H9 (cell line): ENCODE data around the gene SLC39A10. TPM values are rescaled to one million over a fixed set of nuclear protein-coding genes. Genes with fewer than 3 reads are reported as not detected.

Source experiments
- DNase-seq: peaks from one replicate; pipeline ENCODE4 v3.0.0-alpha.2; 2017
- H2AFZ ChIP-seq: one replicate; pipeline ENCODE4 v1.6.1; 2013; ENCODE audit warnings: mild to moderate bottlenecking, low read length, control low read depth, moderate library complexity
- H2AK5ac ChIP-seq: 2 replicates; pipeline ENCODE4 v1.6.1; 2013; ENCODE audit warnings: low read length, control low read depth, mixed read lengths; ENCODE audit not compliant: insufficient read length
- H2BK120ac ChIP-seq: one replicate; pipeline ENCODE4 v1.6.1; 2013; ENCODE audit warnings: low read depth, mild to moderate bottlenecking, low read length, control low read depth, inconsistent platforms; ENCODE audit not compliant: poor library complexity, severe bottlenecking
- H2BK12ac ChIP-seq: 2 replicates; pipeline ENCODE4 v1.6.1; 2013; ENCODE audit warnings: low read length, control low read depth, mixed read lengths, low read depth; ENCODE audit not compliant: insufficient read length
- H2BK15ac ChIP-seq: 2 replicates; pipeline ENCODE4 v1.6.1; 2013; ENCODE audit warnings: low read depth, low read length, control low read depth
- H2BK20ac ChIP-seq: one replicate; pipeline ENCODE4 v1.6.1; 2013; ENCODE audit warnings: low read depth, mild to moderate bottlenecking, low read length, control low read depth, inconsistent platforms; ENCODE audit not compliant: poor library complexity, severe bottlenecking
- H2BK5ac ChIP-seq: 2 replicates; pipeline ENCODE4 v1.6.1; 2013; ENCODE audit warnings: low read length, control low read depth, mixed read lengths; ENCODE audit not compliant: insufficient read length
- H3K14ac ChIP-seq: 2 replicates; pipeline ENCODE4 v1.6.1; 2013; ENCODE audit warnings: low read length, control low read depth; ENCODE audit not compliant: insufficient read depth
- H3K18ac ChIP-seq: 2 replicates; pipeline ENCODE4 v1.6.1; 2013; ENCODE audit warnings: low read depth, mild to moderate bottlenecking, mixed read lengths, low read length, control low read depth; ENCODE audit not compliant: insufficient read length
- H3K23ac ChIP-seq: 2 replicates; pipeline ENCODE4 v1.6.1; 2013; ENCODE audit warnings: low read length, control low read depth, mixed read lengths, low read depth; ENCODE audit not compliant: insufficient read length
- H3K23me2 ChIP-seq: 2 replicates; pipeline ENCODE4 v1.6.1; 2013; ENCODE audit warnings: low read depth, mild to moderate bottlenecking, mixed read lengths, low read length, control low read depth; ENCODE audit not compliant: insufficient read length, poor library complexity, severe bottlenecking
- H3K27ac ChIP-seq: 2 replicates; pipeline ENCODE4 v1.5.1; 2013; ENCODE audit warnings: low read length, control low read depth, mixed read lengths, low read depth; ENCODE audit not compliant: insufficient read length
- H3K27me3 ChIP-seq: 2 replicates; pipeline ENCODE4 v1.6.1; 2013; ENCODE audit warnings: low read length, control low read depth, inconsistent platforms; ENCODE audit not compliant: insufficient read depth
- H3K4ac ChIP-seq: 2 replicates; pipeline ENCODE4 v1.6.1; 2013; ENCODE audit warnings: low read depth, mild to moderate bottlenecking, control low read depth, inconsistent platforms, low read length, moderate library complexity
- H3K4me1 ChIP-seq: 2 replicates; pipeline ENCODE4 v1.6.1; 2013; ENCODE audit warnings: low read length, control low read depth, inconsistent platforms; ENCODE audit not compliant: insufficient read depth
- H3K4me2 ChIP-seq: 2 replicates; pipeline ENCODE4 v1.6.1; 2013; ENCODE audit warnings: low read length, control low read depth, mixed read lengths; ENCODE audit not compliant: insufficient read length, insufficient read depth
- H3K56ac ChIP-seq: 2 replicates; pipeline ENCODE4 v1.6.1; 2013; ENCODE audit warnings: low read depth, mild to moderate bottlenecking, mixed read lengths, low read length, control low read depth; ENCODE audit not compliant: insufficient read length
- H3K79me1 ChIP-seq: 2 replicates; pipeline ENCODE4 v1.6.1; 2013; ENCODE audit warnings: low read depth, mild to moderate bottlenecking, moderate library complexity, low read length, control low read depth, inconsistent platforms; ENCODE audit not compliant: insufficient read depth, poor library complexity, severe bottlenecking
- H3K79me2 ChIP-seq: 2 replicates; pipeline ENCODE4 v1.6.1; 2013; ENCODE audit warnings: low read length, control low read depth, inconsistent platforms; ENCODE audit not compliant: insufficient read depth
- H3K9ac ChIP-seq: 2 replicates; pipeline ENCODE4 v1.6.1; 2013; ENCODE audit warnings: low read length, control low read depth, mixed read lengths; ENCODE audit not compliant: insufficient read length; ENCODE audit errors: extremely low read depth
- H3K9me3 ChIP-seq: one replicate; pipeline ENCODE4 v1.6.1; 2013; ENCODE audit warnings: low read depth, low read length, inconsistent platforms; ENCODE audit not compliant: control insufficient read depth
- H3T11ph ChIP-seq: one replicate; pipeline ENCODE4 v1.6.1; 2013; ENCODE audit warnings: mild to moderate bottlenecking, low read length, control low read depth, inconsistent platforms
- H4K20me1 ChIP-seq: one replicate; pipeline ENCODE4 v1.6.1; 2013; ENCODE audit not compliant: control insufficient read depth, insufficient read length, insufficient read depth
- H4K5ac ChIP-seq: 2 replicates; pipeline ENCODE4 v1.6.1; 2013; ENCODE audit warnings: low read depth, mild to moderate bottlenecking, mixed read lengths, low read length, control low read depth; ENCODE audit not compliant: insufficient read length
- H4K8ac ChIP-seq: replicated peaks from 2 replicates; pipeline ENCODE4 v1.6.1; 2013; ENCODE audit warnings: low read length, control low read depth, mixed read lengths, low read depth; ENCODE audit not compliant: insufficient read length
- H4K91ac ChIP-seq: 2 replicates; pipeline ENCODE4 v1.6.1; 2013; ENCODE audit warnings: low read depth, mild to moderate bottlenecking, moderate library complexity, mixed read lengths, low read length, control low read depth; ENCODE audit not compliant: insufficient read length
- H3K27ac Mint-ChIP-seq, 3 experiments: 2 replicates in 2 of 3; 3 replicates in 1 of 3; pipeline ENCODE4 v1.8.0; 2020 to 2021; ENCODE audit warnings: mixed read lengths in 3 of 3, mild to moderate bottlenecking in 1 of 3, moderate library complexity in 1 of 3
- H3K27me3 Mint-ChIP-seq: 2 replicates; pipeline ENCODE4 v1.8.0; 2021; ENCODE audit warnings: low read depth, mild to moderate bottlenecking, moderate library complexity, mixed read lengths
- H3K36me3 Mint-ChIP-seq, 3 experiments: 2 replicates in 2 of 3; 3 replicates in 1 of 3; pipeline ENCODE4 v1.8.0; 2020 to 2021; ENCODE audit warnings: low read depth in 3 of 3, mixed read lengths in 3 of 3; ENCODE audit not compliant: insufficient read depth in 1 of 3
- H3K4me1 Mint-ChIP-seq, 2 experiments: 2 replicates each; pipeline ENCODE4 v1.8.0; 2020; ENCODE audit warnings: mixed read lengths in 2 of 2
- H3K4me3 Mint-ChIP-seq, 2 experiments: 2 replicates in 1 of 2; 3 replicates in 1 of 2; pipeline ENCODE4 v1.8.0; 2020 to 2021; ENCODE audit warnings: mild to moderate bottlenecking in 2 of 2, mixed read lengths in 2 of 2, moderate library complexity in 1 of 2
- H3K9me3 Mint-ChIP-seq, 2 experiments: 2 replicates in 1 of 2; 3 replicates in 1 of 2; pipeline ENCODE4 v1.8.0; 2020; ENCODE audit warnings: mild to moderate bottlenecking in 2 of 2, mixed read lengths in 2 of 2, moderate library complexity in 1 of 2
- CTCF ChIP-seq: fragments of 200-600 bp; sonication (generic); conservative IDR thresholded peaks from 3 replicates; pipeline ENCODE4 v1.8.0; 2021; ENCODE audit warnings: antibody characterized with exemption, mild to moderate bottlenecking
- WGBS: extraction: QIAGEN DNeasy Blood & Tissue Kit; methylation state at CpG from one replicate; pipeline ENCODE4 v1.1.7; 2013; ENCODE audit warnings: missing lambda C conversion rate, low lambda C conversion rate, mixed read lengths; ENCODE audit not compliant: insufficient read length; ENCODE audit errors: extremely low coverage; 5-methylcytosine and 5-hydroxymethylcytosine counted together
- total RNA-seq: library from RNA; stranded (reverse); gene quantifications from 2 replicates; pipeline ENCODE4 v1.2.1, GENCODE V29; 2021

The SLC39A10 gene
- total RNA-seq, 1 experiment from 2014 or later: 161 TPM

- peak overlapping the region; percentile 77 for H3K9ac ChIP-seq
Observed at GRCh38 chr2:195612611-195613495, 44.2 kb upstream of the SLC39A10 start.

More at GRCh38 chr2:195612611-195613495, 44.2 kb upstream of the SLC39A10 start:
- H3K27ac Mint-ChIP-seq: peak overlapping the region; percentile 97 to 99 (median 98)
- Histone ChIP-seq H3K56ac (no peak overlapping the region), H3T11ph (no peak overlapping the region), H3K4me2 (peak overlapping the region; percentile 60), H2BK120ac (peak overlapping the region; percentile 83), H3K23ac (no peak overlapping the region), H3K27ac (peak overlapping the region; percentile 91), H3K23me2 (no peaks in the 10 kb centered on the region), H2AFZ (no peak overlapping the region), H3K79me2 (no peaks in the 10 kb centered on the region; the same call in 1 of the 2 replicates), H4K91ac (no peak overlapping the region), H4K20me1 (no peaks in the 10 kb centered on the region), H3K27me3 (no peaks in the 10 kb centered on the region), H4K5ac (no peak overlapping the region), H2AK5ac (no peak overlapping the region), H4K8ac (no peak overlapping the region), H3K18ac (peak overlapping the region; percentile 86), H3K4ac (peak overlapping the region; percentile 53; the same call in 1 of the 2 replicates), H2BK12ac (no peak overlapping the region), H2BK15ac (no peak overlapping the region), H3K14ac (peak overlapping the region; percentile 55; the same call in 1 of the 2 replicates), H3K9me3 (no peaks in the 10 kb centered on the region), H3K79me1 (no peaks in the 10 kb centered on the region), H3K4me1 (no peaks in the 10 kb centered on the region; the same call in 1 of the 2 replicates), H2BK5ac (peak overlapping the region; percentile 35), H2BK20ac (peak overlapping the region; percentile 99)
- TF ChIP-seq CTCF: no peak
- no CpG with 5 or more reads among the region's 3 CpGs for WGBS
- no peaks in the 10 kb centered on the region for H3K9me3 Mint-ChIP-seq
- peaks cover 0 to 7% (median 4%) of the 10 kb centered on the region in 3 experiments; a peak in 2 of 7 replicates for H3K36me3 Mint-ChIP-seq
- no peaks in the 10 kb centered on the region for H3K27me3 Mint-ChIP-seq
- peak; percentile 79 for DNase-seq
- peaks cover 52 to 54% of the 10 kb centered on the region in 2 experiments for H3K4me1 Mint-ChIP-seq
- peak overlapping the region; percentile 53 to 65; a peak in 4 of 5 replicates for H3K4me3 Mint-ChIP-seq
